Measurements from ENCODE around the gene AGBL1.

Gene AGBL1

DNA sequence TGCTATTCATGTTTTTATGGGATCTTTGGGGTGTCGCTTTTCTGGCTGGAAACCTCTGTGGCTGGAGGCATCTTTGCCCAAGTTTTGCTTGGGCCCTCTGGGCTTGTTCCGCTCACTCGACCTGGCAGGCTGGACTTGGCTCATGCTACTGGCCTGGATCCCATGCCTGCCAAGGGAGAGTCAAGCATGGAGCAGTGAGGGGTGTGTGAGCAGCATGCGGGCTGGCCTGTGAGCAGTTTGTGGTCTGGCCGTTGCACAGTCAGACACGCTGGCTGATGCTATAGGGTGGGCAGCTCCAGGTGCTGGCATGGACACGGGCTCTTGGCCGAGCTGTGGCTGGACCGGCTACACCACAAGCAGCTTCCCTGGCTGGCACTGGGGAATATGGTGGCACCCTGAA lies 491.1 kb downstream of the AGBL1 start:
- no peak overlapping the region for H3K4me3 ChIP-seq (ENCODE audit: low read depth, low read length)
- no peak for DNase-seq (ENCODE audit: low read depth)
- TF ChIP-seq, protein P1, sequence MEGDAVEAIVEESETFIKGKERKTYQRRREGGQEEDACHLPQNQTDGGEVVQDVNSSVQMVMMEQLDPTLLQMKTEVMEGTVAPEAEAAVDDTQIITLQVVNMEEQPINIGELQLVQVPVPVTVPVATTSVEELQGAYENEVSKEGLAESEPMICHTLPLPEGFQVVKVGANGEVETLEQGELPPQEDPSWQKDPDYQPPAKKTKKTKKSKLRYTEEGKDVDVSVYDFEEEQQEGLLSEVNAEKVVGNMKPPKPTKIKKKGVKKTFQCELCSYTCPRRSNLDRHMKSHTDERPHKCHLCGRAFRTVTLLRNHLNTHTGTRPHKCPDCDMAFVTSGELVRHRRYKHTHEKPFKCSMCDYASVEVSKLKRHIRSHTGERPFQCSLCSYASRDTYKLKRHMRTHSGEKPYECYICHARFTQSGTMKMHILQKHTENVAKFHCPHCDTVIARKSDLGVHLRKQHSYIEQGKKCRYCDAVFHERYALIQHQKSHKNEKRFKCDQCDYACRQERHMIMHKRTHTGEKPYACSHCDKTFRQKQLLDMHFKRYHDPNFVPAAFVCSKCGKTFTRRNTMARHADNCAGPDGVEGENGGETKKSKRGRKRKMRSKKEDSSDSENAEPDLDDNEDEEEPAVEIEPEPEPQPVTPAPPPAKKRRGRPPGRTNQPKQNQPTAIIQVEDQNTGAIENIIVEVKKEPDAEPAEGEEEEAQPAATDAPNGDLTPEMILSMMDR (IDR thresholded peaks at IDR 0.05; ENCODE audit: low read depth, low read length, missing control alignments) = no peak

DNA sequence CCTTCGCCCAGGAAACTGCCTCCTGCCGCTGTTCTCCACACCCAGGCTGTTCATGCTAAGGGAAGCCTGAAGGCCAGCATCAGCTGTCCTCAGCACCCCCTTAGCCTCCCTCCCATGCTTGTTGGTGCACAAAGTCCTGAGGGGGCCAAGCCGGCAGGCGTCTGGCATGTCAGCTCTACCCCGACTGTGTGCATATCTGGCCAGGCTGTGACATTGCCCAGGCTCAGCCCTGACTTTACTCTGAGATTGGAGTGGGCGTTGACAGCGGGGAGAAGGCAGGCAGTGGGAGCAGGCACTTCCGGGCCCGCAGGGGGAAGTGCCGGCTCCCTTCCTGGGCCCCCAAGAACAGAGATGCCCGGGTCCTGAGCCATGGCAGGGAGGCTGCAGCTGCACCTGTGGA lies 492.2 kb downstream of the AGBL1 start:
- no peak overlapping the region for H3K4me3 ChIP-seq (ENCODE audit: low read depth, low read length)
- DNase-seq (ENCODE audit: low read depth) = no peak
- TF ChIP-seq, protein P1 (IDR thresholded peaks at IDR 0.05; ENCODE audit: low read depth, low read length, missing control alignments) = no peak

DNA sequence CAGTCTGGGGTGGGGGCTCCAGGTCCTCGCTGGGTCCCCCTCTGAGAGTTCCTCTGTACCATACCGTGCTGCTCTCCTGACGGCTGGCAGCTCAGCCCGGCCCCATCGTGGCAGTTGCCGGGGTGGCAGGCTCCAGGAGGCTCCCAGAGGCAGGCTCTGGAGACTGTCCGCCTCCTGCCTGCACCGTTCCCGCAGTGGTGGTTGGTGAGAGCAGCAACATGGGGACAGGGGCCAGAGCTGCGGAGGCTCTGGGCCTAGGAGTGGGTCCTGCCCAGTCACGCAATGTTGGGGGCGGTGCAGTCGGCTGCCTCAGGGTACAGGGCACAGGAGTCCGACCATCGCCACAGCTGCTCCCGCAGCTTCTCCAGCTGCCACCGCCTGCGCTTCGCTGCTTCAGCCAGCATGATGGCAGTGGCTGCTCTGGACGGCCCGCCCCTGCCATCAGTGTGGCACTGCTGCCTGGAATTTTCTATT lies 492.7 kb downstream of the AGBL1 start:
- no peak overlapping the region for H3K4me3 ChIP-seq (ENCODE audit: low read depth, low read length)
- TF ChIP-seq, protein P1 (IDR thresholded peaks at IDR 0.05; ENCODE audit: low read depth, low read length, missing control alignments) = no peak
- DNase-seq (ENCODE audit: low read depth) = no peak

DNA sequence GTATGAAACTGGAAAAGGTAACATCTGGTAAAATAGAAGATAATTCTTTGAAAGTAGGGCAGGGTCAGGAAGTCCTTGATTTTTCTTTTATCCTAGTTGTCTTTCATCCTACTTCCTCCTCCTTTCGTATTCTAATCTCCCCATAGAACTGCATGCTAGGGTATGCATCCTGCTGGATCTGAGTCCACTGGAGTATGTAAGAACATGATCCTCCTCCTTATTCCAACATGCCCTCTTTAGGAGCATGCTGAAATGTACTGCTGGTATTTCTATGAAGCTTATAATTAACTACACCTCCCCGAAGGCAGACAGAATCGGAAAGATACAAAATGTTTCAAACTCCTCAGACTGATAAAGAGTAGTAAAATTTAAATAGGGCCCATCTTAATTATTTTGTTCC lies 493.8 kb downstream of the AGBL1 start:
- DNase-seq (ENCODE audit: low read depth) = no peak
- no peak overlapping the region for H3K4me3 ChIP-seq (ENCODE audit: low read depth, low read length)
- TF ChIP-seq, protein P1 (IDR thresholded peaks at IDR 0.05; ENCODE audit: low read depth, low read length, missing control alignments) = no peak

DNA sequence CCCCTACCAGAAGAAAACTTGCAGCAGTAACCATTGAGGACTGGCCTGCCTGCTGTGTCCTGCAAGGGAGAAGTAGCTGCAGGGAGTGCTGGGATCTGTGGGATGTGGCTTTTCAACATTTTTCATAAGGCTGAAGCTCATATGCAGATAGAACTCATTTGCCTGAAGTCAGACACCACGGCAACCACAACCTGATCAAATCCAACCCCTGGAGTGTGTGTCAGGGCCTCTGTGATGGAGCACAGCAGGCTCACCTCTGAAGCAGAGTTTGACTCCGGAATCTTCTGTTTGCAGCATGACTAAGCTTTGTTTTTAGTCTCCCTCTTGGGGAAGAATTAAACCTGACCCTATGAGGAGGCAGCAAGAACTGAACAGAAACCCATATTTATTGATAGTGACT lies 508.7 kb downstream of the AGBL1 start:
- no peak overlapping the region for H3K4me3 ChIP-seq (ENCODE audit: low read depth, low read length)
- TF ChIP-seq, protein P1 (IDR thresholded peaks at IDR 0.05; ENCODE audit: low read depth, low read length, missing control alignments) = no peak
- DNase-seq (ENCODE audit: low read depth) = no peak

DNA sequence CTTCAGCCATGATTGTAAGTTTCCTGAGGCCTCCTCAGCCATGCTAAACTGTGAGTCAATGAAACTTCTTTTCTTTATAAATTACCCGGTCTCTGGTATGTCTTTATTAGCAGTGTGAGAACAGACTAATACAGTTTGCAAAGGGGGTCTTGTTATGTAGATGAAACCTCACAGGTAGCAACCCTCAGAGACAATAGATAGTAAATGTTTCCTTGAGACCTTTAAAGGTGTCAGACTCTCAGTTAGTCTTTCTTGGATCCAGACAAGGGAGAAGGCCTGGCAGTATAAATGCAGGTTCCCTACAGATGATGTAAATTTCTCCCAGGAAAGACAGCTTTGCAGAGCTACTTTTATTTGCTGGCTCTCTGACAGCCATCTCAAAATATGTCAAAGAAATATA lies 510.8 kb downstream of the AGBL1 start:
- no peak for DNase-seq (ENCODE audit: low read depth)
- no peak overlapping the region for H3K4me3 ChIP-seq (ENCODE audit: low read depth, low read length)
- TF ChIP-seq, protein P1 (IDR thresholded peaks at IDR 0.05; ENCODE audit: low read depth, low read length, missing control alignments) = no peak

DNA sequence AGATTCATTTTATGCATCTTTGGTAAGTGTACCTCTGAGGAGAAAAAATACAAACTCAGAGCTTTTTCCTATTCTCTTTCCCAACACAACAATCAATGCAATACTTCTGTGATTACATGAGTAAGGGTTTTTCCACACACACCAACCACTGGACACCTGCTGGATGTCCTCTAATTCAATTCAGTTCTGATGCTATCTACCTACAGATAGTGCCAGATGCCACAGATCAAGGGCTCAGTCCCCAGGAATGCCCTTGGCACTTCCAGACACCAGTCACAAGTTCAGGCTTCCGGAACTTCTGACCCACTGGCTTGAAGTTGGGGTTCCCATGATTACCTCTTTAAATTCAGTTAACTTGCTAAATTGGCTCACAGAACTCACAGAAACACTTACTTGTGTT lies 511.5 kb downstream of the AGBL1 start:
- TF ChIP-seq, protein P1 (IDR thresholded peaks at IDR 0.05; ENCODE audit: low read depth, low read length, missing control alignments) = no peak
- no peak overlapping the region for H3K4me3 ChIP-seq (ENCODE audit: low read depth, low read length)
- no peak for DNase-seq (ENCODE audit: low read depth)

Data from GM12864 (cell line).